K562 treated with DMSO at 1 percent for 4 hours (cell line): Measurements from ENCODE around the gene ABTB2. TPM values are rescaled to one million over a fixed set of nuclear protein-coding genes. Genes with fewer than 3 reads are reported as not detected.

ENCODE experiments used
- total RNA-seq: library from RNA; unstranded; fragments of 300-600 nt; gene quantifications from 2 replicates; pipeline ENCODE4 v1.2.3, GENCODE V29; 2022; ENCODE audit not compliant: insufficient read depth

Gene ABTB2
- total RNA-seq: 0.39 and 0.48 TPM in 2 replicates

DNA sequence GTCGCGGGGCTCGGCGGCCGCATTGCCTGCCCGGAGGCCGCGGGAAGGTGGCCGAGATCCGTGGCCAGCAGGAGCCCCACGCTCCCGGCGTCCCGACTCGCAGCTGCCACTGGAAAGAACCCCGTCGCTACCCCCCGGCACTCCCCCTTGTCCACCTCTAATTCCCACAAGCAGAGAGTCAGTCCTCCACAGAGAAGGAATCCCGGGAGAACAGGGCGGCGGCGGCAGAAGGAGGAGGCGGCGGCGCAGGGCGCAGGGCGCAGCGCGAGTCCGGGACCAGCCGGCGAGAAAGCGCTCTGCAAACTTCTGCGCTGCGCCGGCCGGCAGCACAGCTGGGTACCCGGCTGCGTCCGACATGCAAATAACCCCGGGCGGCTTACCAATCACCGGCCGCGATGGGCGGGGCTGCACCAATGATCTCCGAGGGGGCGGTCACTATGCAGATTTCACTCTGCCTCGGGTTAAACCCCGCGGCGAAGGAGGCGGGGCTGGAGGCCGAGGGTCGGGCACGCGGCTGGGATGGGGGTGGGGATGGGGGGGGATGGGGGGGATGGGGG lies at the start of gene ABTB2:
Gene ABTB2, minus strand, starts transcription at position 310 of the 557 bp plus-strand sequence.

DNA sequence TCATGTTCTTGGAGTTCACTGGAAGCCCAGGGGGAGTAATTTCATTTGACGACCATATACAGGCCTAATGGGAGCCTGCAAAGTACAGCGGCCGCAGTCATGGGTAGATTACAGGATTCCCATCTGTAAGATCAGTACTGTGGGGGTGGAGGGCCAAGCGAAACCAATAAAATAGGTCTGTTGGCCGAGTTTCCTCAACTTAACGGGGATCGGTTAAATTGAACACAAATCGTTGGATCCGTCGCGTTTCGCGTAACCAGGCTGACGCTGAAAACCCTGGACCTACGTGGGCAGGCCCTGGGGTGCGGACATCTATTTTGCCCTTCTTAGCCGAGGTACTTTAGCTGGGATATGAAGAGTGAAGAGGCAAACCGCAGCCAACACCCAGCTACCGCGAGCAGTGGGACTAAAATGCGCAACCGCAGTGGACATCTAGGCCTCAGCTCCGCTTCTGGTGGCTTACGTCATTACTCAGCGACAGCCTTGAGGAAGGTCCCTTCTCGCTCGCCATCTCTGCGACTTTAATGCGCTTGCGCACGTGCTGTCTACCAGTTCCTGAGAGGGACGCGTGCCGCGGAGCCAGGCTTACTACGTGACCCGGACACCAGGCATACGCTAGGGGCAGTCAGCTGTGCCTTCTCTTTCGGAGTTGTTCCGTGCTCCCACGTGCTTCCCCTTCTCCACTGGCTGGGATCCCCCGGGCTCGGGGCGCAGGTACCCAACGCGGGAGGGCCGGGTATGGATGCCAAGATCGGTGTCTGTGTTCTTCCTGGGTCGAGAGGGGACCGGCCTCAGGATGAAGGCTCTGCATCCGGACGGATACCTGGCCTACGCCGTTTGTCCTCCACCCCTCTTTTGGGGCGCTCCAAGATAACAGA lies 252.5 kb downstream of the ABTB2 start, which contains the start of gene NAT10:
Gene NAT10, plus strand, starts transcription at position 551 of the 878 bp plus-strand sequence. CDS start 2,597 bp downstream, outside the sequence.

Other genes starting within 250 kb of the ABTB2 start
- 30.0 and 33.1 TPM in 2 replicates for gene CAT, start 80.9 kb upstream of the ABTB2 start, total RNA-seq
- gene ELF5, start 155.8 kb upstream of the ABTB2 start, total RNA-seq: not detected in 2 replicates